ENCODE measurements around the gene MACROH2A1.

MACROH2A1 gene

GRCh38 chr5:135435467-135436330 is 36.7 kb upstream of the MACROH2A1 start:
- DNase-seq: no peak

GRCh38 chr5:135434591-135435466 is 35.8 kb upstream of the MACROH2A1 start:
- no peak for DNase-seq

DNA sequence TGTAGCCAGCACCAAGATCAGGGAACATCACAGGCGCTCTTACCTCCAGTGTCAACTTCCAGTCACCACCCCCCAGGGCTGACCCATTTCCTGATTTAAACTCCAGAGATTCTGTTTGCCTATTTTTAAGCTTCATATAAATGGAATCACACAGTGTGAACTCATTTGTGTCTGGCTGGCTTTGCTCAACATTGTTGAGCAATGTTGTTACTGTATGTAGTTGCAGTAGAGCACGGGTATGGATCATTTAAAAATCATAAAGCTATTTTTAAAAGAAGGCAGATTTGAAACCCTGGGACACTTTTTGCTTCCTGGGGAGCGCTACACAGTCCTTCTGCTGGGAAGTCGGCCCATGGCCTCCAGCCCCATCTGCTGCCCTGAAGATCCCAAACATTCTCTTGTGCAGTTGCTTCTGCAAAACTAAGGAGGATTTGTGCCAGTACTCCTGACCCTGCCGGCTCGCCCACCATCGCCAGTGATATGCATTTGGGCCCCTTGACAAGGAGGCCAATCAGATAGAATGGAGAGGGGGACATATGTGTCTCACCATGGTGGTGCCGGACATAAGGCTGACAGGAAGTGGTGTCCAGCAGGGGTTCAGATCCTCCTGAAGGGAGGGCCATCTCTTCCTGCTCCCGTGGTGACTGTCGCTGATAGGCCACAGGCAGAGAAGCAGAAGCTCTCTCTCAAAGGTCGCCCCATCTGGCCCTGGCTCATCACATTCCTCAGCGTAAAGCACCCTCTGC is 34.8 kb upstream of the MACROH2A1 start:
- DNase-seq: no peak

DNA sequence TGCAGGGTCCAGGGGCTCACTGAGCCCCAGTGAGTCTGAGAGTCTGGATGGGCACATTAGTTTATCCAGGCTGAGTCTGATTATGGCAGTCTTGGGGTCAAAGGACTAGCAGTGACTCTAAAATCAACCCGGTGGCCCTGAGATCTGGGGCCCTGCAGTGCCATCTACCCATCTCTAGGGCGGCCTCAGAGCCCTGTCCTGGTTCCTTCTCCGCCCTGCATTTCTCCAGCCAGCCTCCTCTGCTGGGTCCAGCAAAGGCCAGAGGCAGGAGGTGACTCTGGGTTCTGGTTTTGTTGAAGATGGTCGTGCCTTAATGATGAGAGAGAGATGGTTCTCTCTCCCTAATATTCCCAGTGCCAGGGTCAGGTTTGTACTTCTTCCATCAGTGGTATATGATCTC is 33.1 kb upstream of the MACROH2A1 start:
- DNase-seq: no peak

GRCh38 chr5:135430135-135430437 is 31.1 kb upstream of the MACROH2A1 start:
- DNase-seq: no peak

DNA sequence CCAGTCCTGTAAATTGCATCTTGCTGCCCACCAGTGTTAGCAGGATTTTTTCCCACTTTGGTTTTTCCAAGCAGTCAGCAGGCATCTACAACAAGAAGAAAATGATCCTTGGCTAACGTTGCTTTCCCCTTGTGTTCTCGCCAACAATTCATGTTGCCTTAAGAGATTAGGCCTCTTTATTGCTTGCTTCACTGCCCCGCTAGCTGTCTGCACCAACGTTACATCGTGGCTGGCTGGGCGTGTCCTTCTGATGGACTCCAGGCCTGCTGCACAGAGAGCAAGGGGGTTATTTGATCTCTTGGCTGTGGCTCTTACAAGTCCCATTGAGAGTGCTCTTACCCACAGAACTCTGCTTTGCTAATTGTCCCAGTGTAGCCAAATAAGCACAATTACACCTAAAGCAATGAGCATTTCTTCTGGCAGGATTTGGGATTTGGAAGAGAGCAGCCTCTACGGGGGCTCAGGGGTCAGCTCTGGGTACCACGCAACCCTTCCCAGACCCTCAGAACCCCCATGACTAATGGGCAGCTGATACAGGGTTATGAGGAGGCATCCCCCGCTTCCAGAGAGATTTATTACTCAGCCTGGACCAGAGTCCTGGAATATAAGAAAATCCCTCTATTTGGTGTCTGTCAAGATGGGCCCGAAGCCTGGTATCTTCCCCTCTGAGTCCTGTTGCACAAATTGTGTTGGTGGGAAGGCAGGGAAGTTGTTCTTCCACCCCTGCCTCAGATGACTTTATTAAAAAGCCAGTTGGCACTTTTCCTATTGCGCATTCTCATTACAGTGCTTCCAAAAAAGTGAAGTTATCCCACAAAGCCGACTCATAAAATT is 30.5 kb upstream of the MACROH2A1 start:
- DNase-seq: no peak

- no peak for DNase-seq
Observed at GRCh38 chr5:135428586-135428985, 29.6 kb upstream of the MACROH2A1 start.

DNA sequence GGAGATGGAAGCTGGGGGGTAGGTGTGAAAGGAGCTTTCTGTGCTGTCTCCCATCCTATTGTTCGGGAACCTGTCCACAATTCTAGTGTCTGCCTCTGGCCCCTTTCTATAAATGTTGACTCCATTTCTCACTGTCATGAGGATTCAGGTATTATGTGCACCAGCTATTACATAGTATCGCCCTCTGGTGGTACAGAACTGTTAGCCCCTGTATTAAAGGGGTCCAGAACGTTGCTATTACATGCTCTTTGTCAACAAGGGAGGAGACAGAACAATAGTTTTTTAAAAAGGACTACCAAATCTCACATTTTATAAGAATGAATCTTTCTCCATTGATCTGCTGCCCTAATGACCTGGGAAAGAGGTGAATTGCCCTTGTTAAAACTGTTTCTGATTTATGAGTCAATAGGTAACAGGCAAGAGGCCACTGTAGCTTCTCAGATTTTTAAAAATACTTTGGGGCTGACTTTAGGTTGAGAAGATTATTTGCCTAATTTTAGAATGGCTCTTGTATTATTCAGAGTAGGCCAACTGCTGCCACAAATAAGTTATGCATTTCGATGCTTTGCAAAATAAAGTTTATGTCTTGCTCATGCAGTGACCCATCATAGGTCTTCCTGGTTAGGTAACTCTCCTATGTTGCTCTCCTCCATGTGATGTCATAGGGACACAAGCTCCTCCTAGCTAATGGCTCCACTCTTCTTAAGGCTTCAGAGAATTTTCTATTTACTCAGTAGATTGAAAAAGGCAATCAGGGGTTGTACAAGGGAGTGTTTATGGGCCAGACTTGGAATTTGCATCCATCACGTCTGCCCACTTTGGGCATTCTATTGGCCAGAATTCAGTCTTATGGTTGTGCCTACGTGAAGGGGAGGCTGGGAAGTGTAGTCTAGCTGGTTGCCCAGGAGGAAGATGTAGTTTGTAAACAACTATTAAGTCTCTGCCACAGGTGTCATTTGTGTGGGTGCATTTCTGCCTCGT is 27.4 kb upstream of the MACROH2A1 start:
- no peak for DNase-seq

DNA sequence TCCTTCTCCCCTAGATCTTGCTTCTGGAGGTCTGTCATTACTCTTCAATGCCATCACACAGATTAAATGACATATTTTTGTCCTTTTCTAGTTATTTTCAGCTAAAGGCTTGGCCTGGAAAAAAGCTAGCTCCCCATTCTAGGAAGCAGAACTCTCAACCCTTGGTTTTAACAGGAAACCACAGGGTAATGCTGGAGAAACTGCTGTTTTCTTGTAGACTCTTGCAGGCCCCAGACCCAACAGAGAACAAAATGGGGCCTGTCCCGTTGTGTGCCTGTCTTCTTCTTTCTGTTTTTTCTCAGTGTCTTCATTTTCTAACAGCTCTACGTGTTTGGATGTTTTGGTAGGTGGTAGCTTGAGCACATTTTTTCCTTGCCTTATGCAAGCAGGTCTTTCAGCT is 26.6 kb upstream of the MACROH2A1 start:
- DNase-seq: no peak

- DNase-seq: no peak
Observed at GRCh38 chr5:135423846-135424168, 24.8 kb upstream of the MACROH2A1 start.

DNA sequence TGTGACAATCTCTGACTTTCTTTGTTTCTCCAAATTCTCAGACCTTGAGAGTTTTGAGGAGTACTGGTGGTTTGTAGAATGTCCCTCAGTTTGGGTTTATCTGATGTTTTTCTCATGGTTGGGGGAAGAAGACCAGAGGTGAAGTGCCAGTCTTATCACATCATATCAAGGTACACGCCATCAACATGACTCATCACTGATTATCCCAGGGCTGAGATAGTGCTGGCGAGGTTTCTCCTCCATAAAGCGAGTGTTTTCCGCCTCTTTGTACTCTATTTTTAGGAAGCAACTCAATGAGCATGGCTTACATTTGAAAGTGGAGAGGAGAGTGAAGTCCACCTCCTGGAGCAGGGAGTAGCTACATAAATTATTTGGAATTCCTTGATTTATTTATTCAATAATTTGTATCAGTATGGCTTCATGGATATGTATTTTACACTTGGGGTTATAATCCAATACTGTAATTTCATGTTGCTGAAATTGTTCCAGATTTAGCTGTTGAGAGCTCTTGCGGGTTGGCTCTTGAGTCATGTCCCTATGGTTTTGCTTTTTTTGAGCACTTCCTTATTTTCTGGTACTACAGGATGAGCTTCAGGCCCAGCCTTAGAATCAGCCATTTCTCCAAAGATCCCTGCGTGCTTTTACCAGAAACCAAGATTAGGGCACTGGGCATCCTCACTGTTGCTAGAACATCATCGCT is 24.3 kb upstream of the MACROH2A1 start:
- no peak for DNase-seq

DNA sequence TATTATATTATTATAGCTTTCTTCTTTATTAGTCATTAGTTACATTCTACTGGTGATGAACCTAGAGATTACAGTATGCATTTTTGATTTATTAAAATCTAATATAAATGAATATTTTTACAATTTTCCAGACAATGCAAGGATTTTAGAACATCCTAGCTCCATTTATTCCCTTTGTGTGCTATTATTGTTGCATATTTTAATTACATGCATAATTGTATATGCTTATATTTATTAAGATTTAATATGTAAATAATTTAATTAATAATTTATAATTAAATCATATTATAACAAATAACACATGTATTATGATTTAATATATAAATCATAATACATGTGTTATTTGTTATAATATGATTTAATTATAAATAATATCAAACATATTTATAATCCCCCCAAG is 23.4 kb upstream of the MACROH2A1 start:
- no peak for DNase-seq

DNA sequence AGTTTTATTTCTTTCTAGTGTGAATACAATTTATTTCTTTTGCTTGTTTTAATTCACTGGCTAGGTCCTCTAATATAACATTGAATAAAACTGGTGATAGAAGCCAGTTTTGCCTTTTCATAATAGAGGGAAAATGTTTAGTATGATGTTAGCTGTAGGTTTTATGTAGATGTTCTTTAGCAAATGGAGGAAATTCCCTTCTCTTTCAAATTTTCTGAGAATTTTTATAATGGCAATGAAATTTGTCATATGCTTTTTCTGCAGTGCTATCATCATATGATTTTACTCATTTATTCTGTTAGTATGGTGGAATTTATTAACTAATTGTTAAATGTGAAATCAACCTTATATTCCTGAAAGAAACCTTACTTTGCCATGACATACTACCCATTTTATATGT is 18.1 kb upstream of the MACROH2A1 start:
- DNase-seq: no peak

DNA sequence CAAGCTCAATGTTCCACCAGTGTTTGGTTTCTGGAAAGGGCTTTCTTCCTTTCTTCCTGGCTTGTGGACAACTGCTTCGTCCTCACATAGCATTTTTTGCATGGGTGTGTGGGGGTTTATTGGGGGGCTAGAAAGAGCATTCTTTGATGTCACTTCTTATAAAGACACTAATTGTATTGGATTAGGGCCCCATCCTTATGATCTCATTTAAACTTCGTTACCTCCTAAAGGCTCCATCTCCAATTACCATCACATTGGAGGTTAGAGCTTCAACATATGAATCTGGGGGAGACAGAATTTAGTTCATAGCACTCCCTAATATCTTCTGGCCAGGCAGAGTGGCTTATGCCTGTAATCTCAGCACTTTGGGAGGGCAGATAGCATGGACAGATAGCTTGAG is 6.1 kb upstream of the MACROH2A1 start:
- DNase-seq: no peak

DNA sequence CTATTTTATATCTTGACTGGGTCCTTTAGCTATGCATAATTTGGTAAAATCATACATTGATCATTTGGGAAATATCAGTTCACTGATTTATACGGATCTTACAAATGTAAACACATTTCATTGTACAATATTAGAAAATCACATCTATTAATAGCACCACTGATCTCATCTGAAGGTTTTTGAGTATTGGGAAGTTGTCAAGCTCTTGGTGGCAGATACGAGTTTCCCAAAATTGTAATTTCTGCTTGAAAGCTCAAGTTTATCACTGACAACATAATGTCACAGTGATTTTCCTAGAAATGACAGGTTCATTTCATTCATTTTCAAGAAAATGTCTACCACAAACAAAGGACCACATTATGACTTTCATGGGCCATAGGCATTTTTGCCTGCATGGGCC is 3.0 kb upstream of the MACROH2A1 start:
- DNase-seq: no peak

- DNase-seq: no peak
Observed at GRCh38 chr5:135400866-135401265, 1.8 kb upstream of the MACROH2A1 start.

DNA sequence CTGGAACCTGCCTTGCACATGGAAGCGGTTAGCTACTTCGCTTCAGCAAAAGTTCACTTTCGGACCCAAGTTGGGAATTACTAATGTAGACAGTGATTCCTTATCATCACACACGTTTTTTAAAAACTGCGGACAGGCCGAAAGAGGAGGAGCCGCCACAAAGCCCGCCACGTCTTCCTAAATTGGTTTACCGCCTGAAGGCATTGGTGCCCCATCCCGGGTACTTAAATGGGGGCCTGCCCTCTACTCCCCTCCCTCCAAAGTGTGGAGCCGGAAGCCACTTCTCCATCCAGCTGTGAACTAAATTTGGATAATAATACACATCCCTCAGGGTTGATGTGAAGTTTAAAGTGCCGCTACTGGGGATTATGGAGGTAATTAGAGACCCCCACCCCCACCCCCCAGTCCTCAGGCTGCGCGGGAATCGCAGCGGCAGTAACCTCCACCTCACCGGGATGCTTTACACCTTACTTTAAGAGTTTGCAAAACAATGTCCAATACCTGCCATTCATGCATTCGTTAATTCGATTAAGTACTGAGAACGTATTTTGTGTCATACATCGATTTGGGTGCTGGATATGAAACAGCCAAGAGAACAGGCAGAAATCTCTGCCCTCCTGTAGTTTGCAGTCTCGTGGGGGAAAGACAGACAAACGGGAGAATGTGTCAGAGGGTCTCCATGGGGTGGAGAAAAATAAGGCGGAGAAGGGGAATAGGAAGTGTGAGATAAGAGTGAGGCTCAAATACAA is 937 bp upstream of the MACROH2A1 start:
- no peak for DNase-seq

DNA sequence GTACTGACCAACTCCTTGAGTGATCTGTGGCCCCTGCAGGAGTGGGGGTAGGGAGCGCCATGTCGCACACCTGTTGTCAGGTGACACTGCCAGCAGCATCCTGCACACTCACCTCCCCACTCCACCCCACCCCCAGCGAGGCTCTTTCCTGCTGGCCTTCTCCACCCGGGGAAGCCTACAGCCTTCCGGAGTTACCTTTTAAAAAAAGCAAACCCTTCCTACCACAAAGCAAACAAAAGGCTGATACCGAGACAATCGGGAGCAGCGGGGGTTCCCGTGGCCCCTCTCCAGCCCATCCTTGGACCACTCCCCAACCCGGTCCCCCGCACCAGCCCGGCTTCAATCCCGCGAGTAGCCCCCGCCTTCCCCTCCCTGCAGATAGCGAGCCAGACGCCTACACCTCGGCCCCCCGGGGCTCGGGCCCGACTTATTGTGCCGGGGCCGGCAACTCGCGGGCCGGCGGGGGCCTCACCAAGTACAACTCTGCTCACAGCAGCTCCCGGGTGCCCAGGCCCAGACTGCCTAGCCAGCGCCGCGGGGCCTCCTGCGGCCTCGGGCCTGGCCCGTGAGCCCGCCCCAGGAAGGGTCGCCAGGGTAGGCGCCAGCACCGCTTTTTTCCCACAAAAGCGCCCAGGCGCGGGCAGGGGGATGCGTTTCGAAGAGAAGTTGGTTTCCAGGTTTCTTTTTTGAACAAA is 724 bp downstream of the MACROH2A1 start:
- DNase-seq: peak; percentile 15

DNA sequence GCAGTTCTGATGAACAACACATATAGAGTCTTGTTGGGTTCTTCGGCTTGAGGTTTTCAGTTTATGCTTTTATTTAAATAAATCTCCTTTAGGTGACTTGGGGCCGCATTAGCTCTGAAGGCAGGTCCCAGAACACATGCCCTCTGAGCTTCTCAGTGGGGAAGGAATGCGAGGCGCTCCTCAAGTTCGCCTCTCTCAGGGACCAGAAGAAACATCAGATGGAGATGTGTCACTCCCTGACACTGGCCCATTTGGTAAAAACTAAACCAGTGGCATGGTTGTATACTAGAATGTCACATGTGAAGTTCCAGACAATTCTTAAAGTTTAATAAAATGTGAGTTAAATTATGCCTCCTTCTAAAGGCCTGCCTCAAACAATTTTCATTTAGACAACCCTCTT is 1.9 kb downstream of the MACROH2A1 start:
- no peak for DNase-seq

All from NCI-H774 (cell line).